CD4-positive, alpha-beta T cell treated with Interleukin-17A for 1 hour (primary cell): Measurements from ENCODE around the gene C1orf159.
"Not testable (repeated sequence)": the region's sequence is repeated elsewhere in the genome, so short reads cannot be mapped to it uniquely, and the experiment has no call there.

Experiments used
- DNase-seq: peaks from one replicate; pipeline ENCODE4 v3.0.0-alpha.2; 2020

Gene C1orf159

GRCh38 chr1:1079408-1080121, 36.3 kb downstream of the C1orf159 start:
- DNase-seq: peak; percentile 31

- DNase-seq: not testable (repeated sequence)
These were observed 38.5 kb downstream of the C1orf159 start for GRCh38 chr1:1077396-1077795.

- no peak for DNase-seq
These were observed 40.5 kb downstream of the C1orf159 start for GRCh38 chr1:1075148-1075935.

GRCh38 chr1:1074631-1075147, 41.2 kb downstream of the C1orf159 start:
- no peak for DNase-seq

GRCh38 chr1:1073743-1074587, 41.9 kb downstream of the C1orf159 start, which contains the start of gene RNF223:
RNF223 (minus strand) TSS chr1:1074306; CDS start chr1:1072566, 1,740 bp downstream.
- DNase-seq: no peak

- DNase-seq: no peak
These were observed 42.8 kb downstream of the C1orf159 start for GRCh38 chr1:1072849-1073742.

GRCh38 chr1:1072299-1072848, 43.5 kb downstream of the C1orf159 start:
- no peak for DNase-seq

GRCh38 chr1:1071486-1072298, 44.2 kb downstream of the C1orf159 start:
- no peak for DNase-seq

GRCh38 chr1:1069711-1070676, 45.9 kb downstream of the C1orf159 start:
- DNase-seq: no peak

- DNase-seq: peak; percentile 90
These were observed 46.7 kb downstream of the C1orf159 start for GRCh38 chr1:1069056-1069710.

- DNase-seq: peak; percentile 74
These were observed 47.3 kb downstream of the C1orf159 start for GRCh38 chr1:1068517-1069055.

GRCh38 chr1:1067860-1068516, 47.9 kb downstream of the C1orf159 start:
- no peak for DNase-seq

GRCh38 chr1:1067284-1067859, 48.5 kb downstream of the C1orf159 start:
- DNase-seq: no peak

- DNase-seq: no peak
These were observed 49.2 kb downstream of the C1orf159 start for GRCh38 chr1:1066403-1067283.

- not testable (repeated sequence) for DNase-seq
These were observed 50.0 kb downstream of the C1orf159 start for GRCh38 chr1:1065940-1066304.

- no peak for DNase-seq
These were observed 50.5 kb downstream of the C1orf159 start for GRCh38 chr1:1065265-1065939.
